Esophagus squamous epithelium (tissue), 5 donors: ENCODE results near the gene ZNF717. TPM values are rescaled to one million over a fixed set of nuclear protein-coding genes. Genes with fewer than 3 reads are reported as not detected.

Experiments used
- DNase-seq: peaks from one replicate; lab custom pipeline; 2025; lab: John Stamatoyannopoulos, UW
- H3K27ac ChIP-seq, 4 donors: fragments of 200-600 bp; sonication (generic); one replicate each; pipeline ENCODE4 v1.5.1; 2016 to 2019; ENCODE audit warnings: mild to moderate bottlenecking in 1 of 4
- H3K27me3 ChIP-seq, 4 donors: fragments of 200-600 bp; sonication (generic); 1 replicate in 3 of 4; 2 replicates in 1 of 4; pipeline versions ENCODE4 v1.5.1 to v1.6.0; 2017 to 2021; ENCODE audit warnings: antibody characterized with exemption in 1 of 4
- H3K36me3 ChIP-seq, 3 donors: fragments of 200-600 bp; sonication (generic); one replicate each; pipeline ENCODE4 v1.5.1; 2016 to 2019
- H3K4me1 ChIP-seq, 3 donors: fragments of 200-600 bp; sonication (generic); one replicate each; pipeline ENCODE4 v1.5.1; 2017 to 2019
- H3K4me3 ChIP-seq, 4 donors: fragments of 200-600 bp; sonication (generic); 1 replicate in 3 of 4; 2 replicates in 1 of 4; pipeline ENCODE4 v1.5.1; 2016 to 2019; ENCODE audit warnings: mild to moderate bottlenecking in 2 of 4, moderate library complexity in 1 of 4
- H3K9me3 ChIP-seq, 3 donors: fragments of 200-600 bp; sonication (generic); one replicate each; pipeline ENCODE4 v1.5.1; 2016 to 2019
- CTCF ChIP-seq, 6 experiments: fragments of 450-650 bp in 4 of 6; fragments of 200-600 bp in 2 of 6; sonication (generic) in 2 of 6; IDR thresholded peaks; one replicate each; pipeline ENCODE4 v1.5.1; 2016 to 2019; ENCODE audit warnings: antibody characterized with exemption in 6 of 6, mild to moderate bottlenecking in 4 of 6, moderate library complexity in 4 of 6
- POLR2A ChIP-seq, 4 donors: fragments of 450-650 bp; IDR thresholded peaks; one replicate each; pipeline ENCODE4 v1.6.1; 2017; ENCODE audit warnings: antibody characterized with exemption in 4 of 4, mild to moderate bottlenecking in 4 of 4, moderate library complexity in 3 of 4
- WGBS, 2 donors: methylation state at CpG; one replicate each; pipeline ENCODE4 v1.1.5; 2018; 5-methylcytosine and 5-hydroxymethylcytosine counted together
- intact Hi-C: fragments of 100-400 bp; cut with DNase I; formaldehyde crosslinking; loops from one replicate; pipeline ENCODE4 v1.15.0; 2022
- small RNA-seq, 4 donors: library from RNA; depleted of rRNA; stranded (forward); fragments of <200 nt; gene quantifications; one replicate each; pipeline ENCODE3, GENCODE V24; 2016
- total RNA-seq, 4 donors: library from RNA; depleted of rRNA; stranded (reverse); fragments of >200 nt; gene quantifications; one replicate each; pipeline ENCODE4 v1.1.0, GENCODE V29; 2016
- donor health status: DM: yes; HTN: yes; CAD: no.

The ZNF717 gene
- total RNA-seq, 4 donors from 2014 or later = 5.1 to 9.3 (median 6.1) TPM

GRCh38 chr3:75727985-75728384 is 57.4 kb downstream of the ZNF717 start:
- no peaks in the 10 kb centered on the region for H3K4me1 ChIP-seq
- H3K9me3 ChIP-seq = peaks cover 0 to 99% (median 68%) of the 10 kb centered on the region in 3 donors
- WGBS, 2 donors = 87 to 96% methylated on average over 2 of the region's 2 CpGs
- no peak overlapping the region for H3K27ac ChIP-seq
- no peak overlapping the region for H3K4me3 ChIP-seq
- intact Hi-C loops = no loop called here
- TF ChIP-seq POLR2A (IDR thresholded peaks at IDR 0.05) = no peak
- TF ChIP-seq CTCF (IDR thresholded peaks at IDR 0.05) = no peak
- H3K36me3 ChIP-seq = peaks cover 0 to 42% (median 0%) of the 10 kb centered on the region in 3 donors
- no peaks in the 10 kb centered on the region for H3K27me3 ChIP-seq
- no peak for DNase-seq

- TF ChIP-seq POLR2A (IDR thresholded peaks at IDR 0.05) = no peak
- no peak for TF ChIP-seq CTCF (IDR thresholded peaks at IDR 0.05)
- H3K36me3 ChIP-seq = peaks cover 0 to 2% (median 0%) of the 10 kb centered on the region in 3 donors
- no peaks in the 10 kb centered on the region for H3K4me1 ChIP-seq
- 33 to 54% methylated on average over 1 to 2 of the region's 2 CpGs for WGBS, 2 donors
- DNase-seq = no peak
- no peak overlapping the region for H3K27ac ChIP-seq
- no peak overlapping the region for H3K4me3 ChIP-seq
- peaks cover 0 to 14% (median 0%) of the 10 kb centered on the region in 3 donors for H3K9me3 ChIP-seq
- H3K27me3 ChIP-seq = no peaks in the 10 kb centered on the region
- intact Hi-C loops = no loop called here
Measured at GRCh38 chr3:75692061-75692460, 93.3 kb downstream of the ZNF717 start.

GRCh38 chr3:75687323-75687722 is 98.0 kb downstream of the ZNF717 start:
- no peak for DNase-seq
- TF ChIP-seq CTCF (IDR thresholded peaks at IDR 0.05) = no peak
- TF ChIP-seq POLR2A (IDR thresholded peaks at IDR 0.05) = no peak
- intact Hi-C loops = no loop called here
- WGBS, 2 donors = 73 to 88% methylated on average over 9 of the region's 9 CpGs
- Histone ChIP-seq H3K27ac (no peak overlapping the region), H3K36me3 (peaks cover 0 to 16% (median 0%) of the 10 kb centered on the region in 3 donors), H3K4me1 (no peaks in the 10 kb centered on the region), H3K4me3 (no peak overlapping the region), H3K9me3 (peaks cover 0 to 34% (median 4%) of the 10 kb centered on the region in 3 donors), H3K27me3 (no peaks in the 10 kb centered on the region)

Small RNA genes lying within 50 kb of the gene (small RNA-seq; reads per million reads assigned to genes)
- 0 reads per million in 4 donors for gene MIR4273

Other genes with a start within 250 kb of the ZNF717 start
- not detected for gene FRG2C, start 121.2 kb downstream of the ZNF717 start, total RNA-seq